ENCODE results near the gene CYGB.

Gene CYGB

GRCh38 chr17:76537578-76538280 is at the start of gene CYGB:
Gene CYGB (minus strand): TSS chr17:76537709. CDS start chr17:76537542, 167 bp downstream.
- peaks cover 72% of the 10 kb centered on the region for H3K27me3 Mint-ChIP-seq (ENCODE audit: low read depth, poor library complexity)
- no peaks in the 10 kb centered on the region for H3K9me3 Mint-ChIP-seq
- peak within 1 kb of the TSS; percentile 68 for H3K4me3 Mint-ChIP-seq
- H3K36me3 Mint-ChIP-seq (ENCODE audit: low read depth): no peaks in the 10 kb centered on the region
- no peak for TF ChIP-seq CTCF (IDR thresholded peaks at IDR 0.05)
- peak; percentile 65 for DNase-seq
- H3K27ac Mint-ChIP-seq: no peak within 1 kb of the TSS
- peaks cover 61% of the 10 kb centered on the region for H3K4me1 Mint-ChIP-seq

GRCh38 chr17:76586741-76587487 is 49.4 kb upstream of the CYGB start:
- no peak for TF ChIP-seq CTCF (IDR thresholded peaks at IDR 0.05)
- no peak overlapping the region for H3K27ac Mint-ChIP-seq
- H3K9me3 Mint-ChIP-seq: peaks cover 15% of the 10 kb centered on the region
- H3K4me3 Mint-ChIP-seq: peak overlapping the region; percentile 40
- DNase-seq: peak; percentile 43
- H3K27me3 Mint-ChIP-seq (ENCODE audit: low read depth, poor library complexity): peaks cover 84% of the 10 kb centered on the region
- H3K36me3 Mint-ChIP-seq (ENCODE audit: low read depth): peaks cover 5% of the 10 kb centered on the region
- peaks cover 32% of the 10 kb centered on the region for H3K4me1 Mint-ChIP-seq

GRCh38 chr17:76585649-76586593 is 48.4 kb upstream of the CYGB start, which contains the start of gene ST6GALNAC2:
Gene ST6GALNAC2 (minus strand): TSS chr17:76585860. CDS start chr17:76585808, 52 bp downstream.
- peaks cover 15% of the 10 kb centered on the region for H3K9me3 Mint-ChIP-seq
- peaks cover 5% of the 10 kb centered on the region for H3K36me3 Mint-ChIP-seq (ENCODE audit: low read depth)
- peak within 1 kb of the TSS; percentile 72 for H3K4me3 Mint-ChIP-seq
- peaks cover 94% of the 10 kb centered on the region for H3K27me3 Mint-ChIP-seq (ENCODE audit: low read depth, poor library complexity)
- H3K27ac Mint-ChIP-seq: no peak within 1 kb of the TSS
- DNase-seq: peak; percentile 64
- H3K4me1 Mint-ChIP-seq: peaks cover 39% of the 10 kb centered on the region
- TF ChIP-seq CTCF (IDR thresholded peaks at IDR 0.05): no peak

- peaks cover 44% of the 10 kb centered on the region for H3K4me1 Mint-ChIP-seq
- peak; percentile 56 for DNase-seq
- no peak for TF ChIP-seq CTCF (IDR thresholded peaks at IDR 0.05)
- H3K27ac Mint-ChIP-seq: no peak overlapping the region
- peaks cover 15% of the 10 kb centered on the region for H3K9me3 Mint-ChIP-seq
- peaks cover 91% of the 10 kb centered on the region for H3K27me3 Mint-ChIP-seq (ENCODE audit: low read depth, poor library complexity)
- H3K36me3 Mint-ChIP-seq (ENCODE audit: low read depth): peaks cover 5% of the 10 kb centered on the region
- H3K4me3 Mint-ChIP-seq: peak overlapping the region; percentile 72
These were observed 47.6 kb upstream of the CYGB start for GRCh38 chr17:76585033-76585648.

GRCh38 chr17:76584427-76585032 is 47.0 kb upstream of the CYGB start:
- H3K27ac Mint-ChIP-seq: no peak overlapping the region
- H3K4me3 Mint-ChIP-seq: peak overlapping the region; percentile 72
- peaks cover 5% of the 10 kb centered on the region for H3K36me3 Mint-ChIP-seq (ENCODE audit: low read depth)
- peak; percentile 25 for DNase-seq
- peaks cover 85% of the 10 kb centered on the region for H3K27me3 Mint-ChIP-seq (ENCODE audit: low read depth, poor library complexity)
- peaks cover 40% of the 10 kb centered on the region for H3K4me1 Mint-ChIP-seq
- H3K9me3 Mint-ChIP-seq: peaks cover 12% of the 10 kb centered on the region
- TF ChIP-seq CTCF (IDR thresholded peaks at IDR 0.05): no peak
